GM18508 (cell line): ENCODE measurements around the gene CFAP100.

Source experiments
- ATAC-seq: cut with Tn5 transposase; IDR thresholded peaks from one replicate; pipeline ENCODE4 v1.9.1; 2021; ENCODE audit warnings: moderate number of reproducible peaks; ENCODE audit not compliant: insufficient read depth, unreplicated experiment

Gene CFAP100

GRCh38 chr3:126419886-126420786 is 25.4 kb downstream of the CFAP100 start:
- no peak for ATAC-seq

- ATAC-seq = no peak
Observed at GRCh38 chr3:126421573-126422119, 26.9 kb downstream of the CFAP100 start.

- ATAC-seq = no peak
Observed at GRCh38 chr3:126422121-126422520, 27.4 kb downstream of the CFAP100 start.

GRCh38 chr3:126422571-126423091 is 27.9 kb downstream of the CFAP100 start:
- no peak for ATAC-seq

GRCh38 chr3:126423191-126424038 is 28.7 kb downstream of the CFAP100 start:
- no peak for ATAC-seq

- no peak for ATAC-seq
Observed at GRCh38 chr3:126424039-126424717, 29.5 kb downstream of the CFAP100 start.

GRCh38 chr3:126424751-126425150 is 30.0 kb downstream of the CFAP100 start:
- ATAC-seq = no peak

GRCh38 chr3:126431103-126431534 is 36.4 kb downstream of the CFAP100 start:
- peak; percentile 57 for ATAC-seq

GRCh38 chr3:126432361-126433104 is 37.8 kb downstream of the CFAP100 start:
- ATAC-seq = no peak

GRCh38 chr3:126433105-126433430 is 38.4 kb downstream of the CFAP100 start:
- no peak for ATAC-seq

- ATAC-seq = no peak
Observed at GRCh38 chr3:126433496-126434263, 39.0 kb downstream of the CFAP100 start.

- no peak for ATAC-seq
Observed at GRCh38 chr3:126434264-126434590, 39.5 kb downstream of the CFAP100 start.

- ATAC-seq = no peak
Observed at GRCh38 chr3:126434931-126435411, 40.3 kb downstream of the CFAP100 start.

- no peak for ATAC-seq
Observed at GRCh38 chr3:126435456-126436315, 41.0 kb downstream of the CFAP100 start.

GRCh38 chr3:126436826-126437717 is 42.4 kb downstream of the CFAP100 start:
- ATAC-seq = no peak

- no peak for ATAC-seq
Observed at GRCh38 chr3:126438186-126438585, 43.5 kb downstream of the CFAP100 start.

- ATAC-seq = no peak
Observed at GRCh38 chr3:126438746-126439145, 44.0 kb downstream of the CFAP100 start.
